Endothelial cell of hepatic sinusoid (primary cell): ENCODE results near the gene PNLDC1.
"Not testable (repeated sequence)": the region's sequence is repeated elsewhere in the genome, so short reads cannot be mapped to it uniquely, and the experiment has no call there.

ENCODE experiments used
- in situ Hi-C: cut with HindIII; loops from 2 replicates; pipeline ENCODE4 v1.10.0; 2017; ENCODE audit warnings: low sequenced_read_pairs

The PNLDC1 gene

GRCh38 chr6:159819098-159819497 is 19.0 kb downstream of the PNLDC1 start:
- in situ Hi-C loops, result no loop called here

GRCh38 chr6:159819932-159820640 is 20.0 kb downstream of the PNLDC1 start:
- in situ Hi-C loops, result no loop called here

- in situ Hi-C loops, result no loop called here
Observed at GRCh38 chr6:159821122-159821521, 21.0 kb downstream of the PNLDC1 start.

GRCh38 chr6:159821726-159822125 is 21.6 kb downstream of the PNLDC1 start:
- in situ Hi-C loops, result no loop called here

GRCh38 chr6:159823953-159824352 is 23.9 kb downstream of the PNLDC1 start:
- in situ Hi-C loops, result no loop called here

GRCh38 chr6:159824690-159825089 is 24.6 kb downstream of the PNLDC1 start:
- in situ Hi-C loops, result not testable (repeated sequence)

GRCh38 chr6:159826004-159826403 is 25.9 kb downstream of the PNLDC1 start:
- in situ Hi-C loops, result no loop called here

- in situ Hi-C loops, result no loop called here
Observed at GRCh38 chr6:159826968-159827647, 27.0 kb downstream of the PNLDC1 start.

GRCh38 chr6:159828074-159828473 is 28.0 kb downstream of the PNLDC1 start:
- in situ Hi-C loops, result no loop called here

GRCh38 chr6:159829526-159829925 is 29.4 kb downstream of the PNLDC1 start:
- in situ Hi-C loops, result no loop called here

GRCh38 chr6:159830501-159831372 is 30.7 kb downstream of the PNLDC1 start:
- in situ Hi-C loops, result no loop called here

- in situ Hi-C loops, result no loop called here
Observed at GRCh38 chr6:159831373-159831679, 31.2 kb downstream of the PNLDC1 start.

- in situ Hi-C loops, result no loop called here
Observed at GRCh38 chr6:159832946-159833345, 32.9 kb downstream of the PNLDC1 start.

- in situ Hi-C loops, result no loop called here
Observed at GRCh38 chr6:159833556-159833955, 33.5 kb downstream of the PNLDC1 start.

- in situ Hi-C loops, result no loop called here
Observed at GRCh38 chr6:159833997-159834603, 34.0 kb downstream of the PNLDC1 start.

- in situ Hi-C loops, result no loop called here
Observed at GRCh38 chr6:159836718-159837490, 36.8 kb downstream of the PNLDC1 start.

- in situ Hi-C loops, result no loop called here
Observed at GRCh38 chr6:159837511-159837910, 37.4 kb downstream of the PNLDC1 start.

GRCh38 chr6:159838020-159838744 is 38.1 kb downstream of the PNLDC1 start:
- in situ Hi-C loops, result no loop called here

GRCh38 chr6:159842035-159842434 is 42.0 kb downstream of the PNLDC1 start:
- in situ Hi-C loops, result no loop called here
